ENCODE data around the gene GDF11. TPM values are rescaled to one million over a fixed set of nuclear protein-coding genes. Genes with fewer than 3 reads are reported as not detected.

GDF11 gene
- total RNA-seq, 8 experiments from 2014 or later = 3.6 to 35.9 (median 9.1) TPM

- in situ Hi-C loops (cut with MboI; ENCODE audit: low pct_unique_long_range_greater_than_20kb in 2 of 9, low sequenced_read_pairs in 9 of 9, unreplicated experiment in 9 of 9) = no loop called here
Observed at GRCh38 chr12:55711786-55712553, 31.0 kb upstream of the GDF11 start.

DNA sequence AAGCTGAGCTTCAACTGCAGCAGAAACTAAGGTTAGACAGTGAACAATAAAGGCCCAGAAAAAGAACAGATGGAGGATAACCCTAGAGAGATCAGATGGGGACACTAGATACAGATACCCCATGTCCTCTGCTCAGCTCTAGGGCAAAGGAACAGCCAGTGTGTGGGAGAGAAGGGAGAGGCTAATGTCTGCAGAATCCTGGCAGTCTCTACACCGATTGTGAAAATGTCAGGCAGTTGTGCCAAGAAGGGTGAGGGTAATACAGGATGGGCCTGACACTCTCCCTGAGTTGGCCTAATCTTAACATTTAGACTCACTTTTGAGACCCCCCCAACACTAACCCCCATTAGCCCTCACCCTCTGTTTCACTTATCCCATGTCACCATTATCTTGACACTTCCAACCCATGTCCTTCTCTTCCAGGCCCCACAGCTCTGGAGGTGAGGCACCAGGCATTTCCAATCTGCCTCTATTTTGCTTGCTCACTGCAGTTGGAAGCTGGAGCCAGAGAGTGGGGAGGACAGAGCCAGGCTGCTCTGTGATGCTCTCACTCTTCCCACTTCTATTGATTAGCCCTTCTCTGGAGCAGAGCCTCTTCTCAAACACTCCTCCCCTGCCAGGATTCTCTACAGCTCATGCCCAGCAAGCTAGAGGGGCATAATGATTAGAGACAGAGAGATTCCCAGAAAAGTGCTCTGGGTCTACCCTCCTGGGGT, 30.1 kb upstream of the GDF11 start:
- WGBS, 10 experiments = 0% methylated on average over 1 of the region's 1 CpG; no CpG with 5 or more reads in 9 of the 10 experiments
- Histone ChIP-seq H3K27ac (no peak overlapping the region), H3K4me1 (replicated peaks in 1 of 2) (peaks cover 0 to 9% of the 10 kb centered on the region in 2 donors), H3K4me3 (no peak overlapping the region)
- in situ Hi-C loops (cut with MboI; ENCODE audit: low pct_unique_long_range_greater_than_20kb in 2 of 9, low sequenced_read_pairs in 9 of 9, unreplicated experiment in 9 of 9) = no loop called here
- ATAC-seq (replicated peaks in 6 of 8) = no peak

More at GRCh38 chr12:55711786-55712553, 31.0 kb upstream of the GDF11 start:
- Histone ChIP-seq H3K4me1 (replicated peaks in 1 of 2) (peaks cover under 1 to 6% of the 10 kb centered on the region in 2 donors), H3K4me3 (no peak overlapping the region), H3K27ac (no peak overlapping the region)
- no peak for ATAC-seq (replicated peaks in 6 of 8)
- WGBS, 10 experiments = 46 to 85% (median 67%) methylated on average over 1 to 4 of the region's 4 CpGs; no CpG with 5 or more reads in 5 of the 10 experiments

DNA sequence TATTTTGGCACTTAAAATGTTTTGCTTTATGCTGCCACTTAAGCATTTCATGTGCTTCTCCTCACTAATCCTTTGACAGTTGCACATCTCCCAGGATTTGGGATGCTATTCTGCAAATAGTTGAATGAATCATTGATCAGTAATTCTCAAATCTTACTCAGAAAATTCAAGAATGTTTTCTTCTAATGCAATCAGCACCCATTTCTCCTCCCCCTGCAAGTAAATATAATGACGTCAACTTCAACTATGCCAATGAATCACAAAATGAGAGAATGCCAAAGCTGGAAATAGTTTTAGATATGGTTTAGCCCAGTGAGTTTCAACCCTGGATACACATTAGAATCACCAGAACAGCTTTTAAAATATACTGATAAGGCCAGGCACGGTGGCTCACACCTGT, 29.2 kb upstream of the GDF11 start:
- in situ Hi-C loops (cut with MboI; ENCODE audit: low pct_unique_long_range_greater_than_20kb in 2 of 9, low sequenced_read_pairs in 9 of 9, unreplicated experiment in 9 of 9) = no loop called here

GRCh38 chr12:55715169-55715764, 27.7 kb upstream of the GDF11 start:
- Histone ChIP-seq H3K4me1 (replicated peaks in 1 of 2) (peaks cover 0 to 9% of the 10 kb centered on the region in 2 donors), H3K4me3 (peak overlapping the region; percentile 50 to 100 (median 84)), H3K27ac (no peak overlapping the region)
- in situ Hi-C loops (cut with MboI; ENCODE audit: low pct_unique_long_range_greater_than_20kb in 2 of 9, low sequenced_read_pairs in 9 of 9, unreplicated experiment in 9 of 9) = no loop called here
- WGBS, 10 experiments = 50 to 96% (median 77%) methylated on average over 1 to 7 of the region's 7 CpGs
- ATAC-seq (replicated peaks in 6 of 8) = no peak

More for the DNA sequence above, 29.2 kb upstream of the GDF11 start:
- H3K27ac ChIP-seq = no peak overlapping the region
- WGBS, 10 experiments = 10 to 100% (median 70%) methylated on average over 1 to 2 of the region's 2 CpGs; no CpG with 5 or more reads in 3 of the 10 experiments
- ATAC-seq (replicated peaks in 6 of 8) = no peak
- peaks cover 0 to 9% of the 10 kb centered on the region in 2 donors for H3K4me1 ChIP-seq (replicated peaks in 1 of 2)
- no peak overlapping the region for H3K4me3 ChIP-seq

GRCh38 chr12:55715833-55716581, 26.9 kb upstream of the GDF11 start, which contains the start of gene BLOC1S1:
Gene BLOC1S1 (plus strand): TSS chr12:55716046. CDS start chr12:55716052, 6 bp downstream.
- whole genome bisulfite sequencing, 10 experiments = 0 to 17% (median 1%) methylated on average over 1 to 11 of the region's 42 CpGs; no CpG with 5 or more reads in 3 of the 10 experiments
- ATAC-seq (replicated peaks in 6 of 8) = peak; percentile 35 to 92 (median 88)
- in situ Hi-C loops (cut with MboI; ENCODE audit: low pct_unique_long_range_greater_than_20kb in 2 of 9, low sequenced_read_pairs in 9 of 9, unreplicated experiment in 9 of 9) = no loop called here
- peak within 1 kb of the TSS; percentile 44 to 54 for H3K27ac ChIP-seq
- H3K4me3 ChIP-seq = peak within 1 kb of the TSS; percentile 50 to 100 (median 84)
- peaks cover 0 to 9% of the 10 kb centered on the region in 2 donors for H3K4me1 ChIP-seq (replicated peaks in 1 of 2)

GRCh38 chr12:55716582-55716957, 26.4 kb upstream of the GDF11 start:
- ATAC-seq (replicated peaks in 6 of 8) = peak in 2 of 8 experiments; percentile 1 to 3
- in situ Hi-C loops (cut with MboI; ENCODE audit: low pct_unique_long_range_greater_than_20kb in 2 of 9, low sequenced_read_pairs in 9 of 9, unreplicated experiment in 9 of 9) = no loop called here
- Histone ChIP-seq H3K27ac (no peak overlapping the region), H3K4me1 (replicated peaks in 1 of 2) (peaks cover 0 to 9% of the 10 kb centered on the region in 2 donors), H3K4me3 (peak overlapping the region; percentile 50 to 100 (median 84))
- 0 to 20% (median 0%) methylated on average over 1 to 5 of the region's 13 CpGs; no CpG with 5 or more reads in 3 of the 10 experiments for WGBS, 10 experiments

DNA sequence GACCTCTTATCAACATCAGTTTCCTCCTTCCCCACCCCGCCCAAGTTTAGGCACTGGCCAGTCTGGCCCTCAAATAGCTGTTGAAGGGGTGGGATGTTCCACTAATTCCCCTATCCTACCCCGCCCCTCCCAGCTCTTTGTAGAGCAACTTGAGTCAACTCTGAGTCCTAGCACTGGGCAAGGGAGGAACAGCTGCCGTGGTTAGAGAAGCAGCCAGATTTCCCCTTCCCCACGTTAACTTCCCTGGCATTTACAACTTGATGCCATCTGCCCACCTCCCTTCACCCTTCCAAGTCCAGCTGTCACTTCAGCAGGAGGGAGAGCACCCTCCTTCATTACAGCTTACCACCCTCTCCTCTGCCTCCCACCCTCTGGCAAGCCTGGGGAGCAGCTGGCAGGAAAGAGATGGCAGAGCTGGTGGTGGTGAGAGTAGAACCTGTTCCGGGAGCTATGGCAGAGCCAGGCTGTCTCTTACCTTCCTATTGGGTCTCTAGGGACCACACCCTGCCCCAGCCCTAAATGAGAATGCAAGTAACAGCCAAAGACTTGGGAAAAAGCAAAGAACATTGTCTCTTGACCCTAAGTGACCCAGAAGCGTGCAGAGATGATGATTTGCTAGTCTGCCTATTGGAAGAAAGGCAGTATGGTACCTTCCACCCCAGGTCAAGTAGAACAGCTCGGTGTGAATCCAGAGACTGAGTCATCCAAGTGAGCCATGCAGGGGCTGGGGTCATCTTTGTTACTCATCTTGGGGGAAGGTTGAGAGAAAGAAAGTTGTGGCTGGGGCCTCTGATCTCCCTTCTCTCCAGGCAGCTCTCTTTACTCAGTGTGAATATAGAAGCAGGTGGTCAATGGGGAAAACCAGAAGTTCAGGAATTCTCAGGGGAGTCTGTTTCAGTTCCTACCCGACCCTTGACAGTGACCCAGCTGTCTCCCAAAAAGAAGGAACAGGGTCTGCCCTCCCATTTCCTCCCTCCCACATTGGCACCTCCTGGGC, 25.6 kb upstream of the GDF11 start:
- peaks cover 0 to 9% of the 10 kb centered on the region in 2 donors for H3K4me1 ChIP-seq (replicated peaks in 1 of 2)
- ATAC-seq (replicated peaks in 6 of 8) = no peak
- WGBS, 10 experiments = 0 to 100% (median 37%) methylated on average over 1 to 4 of the region's 8 CpGs
- no peak overlapping the region for H3K27ac ChIP-seq
- H3K4me3 ChIP-seq = peak overlapping the region in 3 of 5 donors; percentile 68 to 96 (median 84)
- in situ Hi-C loops (cut with MboI; ENCODE audit: low pct_unique_long_range_greater_than_20kb in 2 of 9, low sequenced_read_pairs in 9 of 9, unreplicated experiment in 9 of 9) = no loop called here

- no peak for ATAC-seq (replicated peaks in 6 of 8)
- in situ Hi-C loops (cut with MboI; ENCODE audit: low pct_unique_long_range_greater_than_20kb in 2 of 9, low sequenced_read_pairs in 9 of 9, unreplicated experiment in 9 of 9) = no loop called here
- Histone ChIP-seq H3K27ac (no peak overlapping the region), H3K4me3 (no peak overlapping the region), H3K4me1 (replicated peaks in 1 of 2) (peaks cover 0 to 9% of the 10 kb centered on the region in 2 donors)
- WGBS, 10 experiments = 51% methylated on average over 2 of the region's 4 CpGs; no CpG with 5 or more reads in 9 of the 10 experiments
Observed at GRCh38 chr12:55718015-55718414, 24.9 kb upstream of the GDF11 start.

GRCh38 chr12:55718624-55719275, 24.2 kb upstream of the GDF11 start:
- no peak overlapping the region for H3K4me3 ChIP-seq
- peaks cover 0 to 9% of the 10 kb centered on the region in 2 donors for H3K4me1 ChIP-seq (replicated peaks in 1 of 2)
- in situ Hi-C loops (cut with MboI; ENCODE audit: low pct_unique_long_range_greater_than_20kb in 2 of 9, low sequenced_read_pairs in 9 of 9, unreplicated experiment in 9 of 9) = no loop called here
- 0 to 100% (median 74%) methylated on average over 1 to 3 of the region's 4 CpGs; no CpG with 5 or more reads in 4 of the 10 experiments for WGBS, 10 experiments
- no peak for ATAC-seq (replicated peaks in 6 of 8)
- no peak overlapping the region for H3K27ac ChIP-seq

DNA sequence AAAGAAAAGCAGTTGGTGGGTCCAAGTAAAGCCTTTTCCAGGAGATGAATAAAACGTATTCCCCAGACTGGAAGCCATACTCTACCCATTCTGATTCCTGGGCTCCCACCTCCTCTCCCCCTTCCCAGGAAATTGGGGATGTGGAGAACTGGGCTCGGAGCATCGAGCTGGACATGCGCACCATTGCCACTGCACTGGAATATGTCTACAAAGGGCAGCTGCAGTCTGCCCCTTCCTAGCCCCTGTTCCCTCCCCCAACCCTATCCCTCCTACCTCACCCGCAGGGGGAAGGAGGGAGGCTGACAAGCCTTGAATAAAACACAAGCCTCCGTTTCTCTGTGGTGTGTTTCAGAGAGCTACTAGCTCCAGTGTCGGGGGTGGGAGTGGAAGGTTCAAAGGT, 23.6 kb upstream of the GDF11 start:
- in situ Hi-C loops (cut with MboI; ENCODE audit: low pct_unique_long_range_greater_than_20kb in 2 of 9, low sequenced_read_pairs in 9 of 9, unreplicated experiment in 9 of 9) = no loop called here
- 67 to 92% (median 80%) methylated on average over 1 to 4 of the region's 7 CpGs; no CpG with 5 or more reads in 7 of the 10 experiments for WGBS, 10 experiments
- no peak for ATAC-seq (replicated peaks in 6 of 8)
- Histone ChIP-seq H3K4me1 (replicated peaks in 1 of 2) (peaks cover 0 to 9% of the 10 kb centered on the region in 2 donors), H3K4me3 (no peak overlapping the region), H3K27ac (no peak overlapping the region)

- peak in 2 of 8 experiments; percentile 7 to 30 for ATAC-seq (replicated peaks in 6 of 8)
Observed at GRCh38 chr12:55720071-55720564, 22.8 kb upstream of the GDF11 start, which contains the start of gene RDH5. Gene RDH5 (plus strand): TSS chr12:55720393. CDS start chr12:55721185, 792 bp downstream.

More at GRCh38 chr12:55720071-55720564, 22.8 kb upstream of the GDF11 start, which contains the start of gene RDH5:
- WGBS, 10 experiments = 67 to 100% (median 94%) methylated on average over 1 to 4 of the region's 6 CpGs; no CpG with 5 or more reads in 6 of the 10 experiments
- in situ Hi-C loops (cut with MboI; ENCODE audit: low pct_unique_long_range_greater_than_20kb in 2 of 9, low sequenced_read_pairs in 9 of 9, unreplicated experiment in 9 of 9) = no loop called here
- H3K4me3 ChIP-seq = no peak within 1 kb of the TSS
- H3K4me1 ChIP-seq (replicated peaks in 1 of 2) = peaks cover 0 to 9% of the 10 kb centered on the region in 2 donors
- H3K27ac ChIP-seq = no peak within 1 kb of the TSS
